DND-41 (cell line): ENCODE measurements around the gene C3orf18.

Experiments used
- ATAC-seq: fragments of 200-7000 bp; cut with Tn5 transposase; 3 replicates; pipeline ENCODE4 v1.9.1; 2021; ENCODE audit warnings: low read depth; ENCODE audit not compliant: insufficient read depth
- DNase-seq: peaks from one replicate; pipeline ENCODE4 v3.0.0-alpha.2; 2020
- H2AFZ ChIP-seq: 2 replicates; pipeline ENCODE4 v1.6.0; 2012; ENCODE audit warnings: low read depth, low read length
- H3K27ac ChIP-seq: 2 replicates; pipeline ENCODE4 v1.5.1; 2012; ENCODE audit warnings: low read length, inconsistent platforms
- H3K27me3 ChIP-seq: fragments of 200-600 bp; sonication (generic); 2 replicates; pipeline ENCODE4 v1.6.0; 2012; ENCODE audit warnings: low read length, mild to moderate bottlenecking, inconsistent platforms; ENCODE audit not compliant: insufficient read depth, poor library complexity
- H3K36me3 ChIP-seq: 2 replicates; pipeline ENCODE4 v1.5.1; 2012; ENCODE audit warnings: low read length, inconsistent platforms; ENCODE audit not compliant: insufficient read depth
- H3K4me1 ChIP-seq: 2 replicates; pipeline ENCODE4 v1.5.1; 2012; ENCODE audit warnings: mild to moderate bottlenecking, low read length; ENCODE audit not compliant: insufficient read depth
- H3K4me2 ChIP-seq: 2 replicates; pipeline ENCODE4 v1.6.0; 2012; ENCODE audit warnings: mild to moderate bottlenecking, moderate library complexity, low read length, inconsistent platforms; ENCODE audit not compliant: insufficient read depth
- H3K4me3 ChIP-seq, 2 experiments: fragments of 200-600 bp in 1 of 2; shearing (Covaris generic) in 1 of 2; 2 replicates each; pipeline ENCODE4 v1.5.1; 2012 to 2016; ENCODE audit warnings: inconsistent platforms in 2 of 2, low read length in 2 of 2, mild to moderate bottlenecking in 2 of 2, low read depth in 1 of 2, moderate library complexity in 1 of 2
- H3K79me2 ChIP-seq: 2 replicates; pipeline ENCODE4 v1.6.0; 2012; ENCODE audit warnings: low read length, inconsistent platforms; ENCODE audit not compliant: insufficient read depth
- H3K9ac ChIP-seq: 2 replicates; pipeline ENCODE4 v1.6.0; 2012; ENCODE audit warnings: low read depth, mild to moderate bottlenecking, inconsistent platforms, low read length, moderate library complexity
- H3K9me3 ChIP-seq: 2 replicates; pipeline ENCODE4 v1.5.1; 2012; ENCODE audit warnings: low read length, moderate library complexity, mild to moderate bottlenecking, inconsistent platforms; ENCODE audit not compliant: insufficient read depth, severe bottlenecking
- H4K20me1 ChIP-seq: 2 replicates; pipeline ENCODE4 v1.6.0; 2012; ENCODE audit warnings: low read length; ENCODE audit not compliant: insufficient read depth
- EZH2 ChIP-seq: IDR thresholded peaks from 3 replicates; pipeline ENCODE4 v1.6.1; 2012; ENCODE audit warnings: borderline replicate concordance, low read depth, mild to moderate bottlenecking, moderate library complexity, low read length, inconsistent platforms; ENCODE audit not compliant: severe bottlenecking
- TF ChIP-seq, protein P1 (sequence below): IDR thresholded peaks from 2 replicates; pipeline ENCODE4 v1.5.1; 2012; ENCODE audit warnings: borderline replicate concordance, low read length, moderate library complexity, mild to moderate bottlenecking; ENCODE audit not compliant: poor library complexity, severe bottlenecking; ENCODE audit errors: extremely low read depth

Gene C3orf18

DNA sequence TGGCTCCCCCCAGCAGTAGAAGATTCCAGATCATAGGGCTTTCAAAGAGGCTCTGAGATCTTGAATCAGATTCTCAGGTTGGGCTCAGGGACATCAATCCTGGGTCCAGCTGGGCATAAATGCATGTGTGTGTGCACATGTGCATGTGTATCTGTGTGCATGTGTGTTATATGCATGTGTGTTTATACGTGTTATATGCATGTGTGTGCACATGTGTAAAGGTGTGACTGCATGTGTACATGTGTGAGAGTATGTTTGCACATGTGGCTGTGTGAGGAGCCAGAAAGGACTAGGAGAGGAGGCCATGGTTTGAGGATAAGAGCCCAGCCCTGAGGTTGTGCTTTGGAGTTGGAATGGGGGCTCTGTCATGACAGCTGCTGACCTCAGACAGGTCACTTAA, 47.6 kb upstream of the C3orf18 start:
- ATAC-seq (no peak), DNase-seq (no peak)
- H3K4me2 ChIP-seq, result peak overlapping the region; percentile 75
- peaks cover 35% of the 10 kb centered on the region for H4K20me1 ChIP-seq
- no peaks in the 10 kb centered on the region for H3K27me3 ChIP-seq
- H3K9me3 ChIP-seq, result no peaks in the 10 kb centered on the region
- no peak for TF ChIP-seq EZH2
- TF ChIP-seq, protein P1, sequence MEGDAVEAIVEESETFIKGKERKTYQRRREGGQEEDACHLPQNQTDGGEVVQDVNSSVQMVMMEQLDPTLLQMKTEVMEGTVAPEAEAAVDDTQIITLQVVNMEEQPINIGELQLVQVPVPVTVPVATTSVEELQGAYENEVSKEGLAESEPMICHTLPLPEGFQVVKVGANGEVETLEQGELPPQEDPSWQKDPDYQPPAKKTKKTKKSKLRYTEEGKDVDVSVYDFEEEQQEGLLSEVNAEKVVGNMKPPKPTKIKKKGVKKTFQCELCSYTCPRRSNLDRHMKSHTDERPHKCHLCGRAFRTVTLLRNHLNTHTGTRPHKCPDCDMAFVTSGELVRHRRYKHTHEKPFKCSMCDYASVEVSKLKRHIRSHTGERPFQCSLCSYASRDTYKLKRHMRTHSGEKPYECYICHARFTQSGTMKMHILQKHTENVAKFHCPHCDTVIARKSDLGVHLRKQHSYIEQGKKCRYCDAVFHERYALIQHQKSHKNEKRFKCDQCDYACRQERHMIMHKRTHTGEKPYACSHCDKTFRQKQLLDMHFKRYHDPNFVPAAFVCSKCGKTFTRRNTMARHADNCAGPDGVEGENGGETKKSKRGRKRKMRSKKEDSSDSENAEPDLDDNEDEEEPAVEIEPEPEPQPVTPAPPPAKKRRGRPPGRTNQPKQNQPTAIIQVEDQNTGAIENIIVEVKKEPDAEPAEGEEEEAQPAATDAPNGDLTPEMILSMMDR, result no peak
- H3K4me3 ChIP-seq, result peak overlapping the region in 1 of 2 experiments; percentile 59; a peak in 2 of 4 replicates
- peaks cover 65% of the 10 kb centered on the region for H3K36me3 ChIP-seq
- H3K4me1 ChIP-seq, result peaks cover 66% of the 10 kb centered on the region
- peak overlapping the region; percentile 56 for H3K9ac ChIP-seq
- H3K79me2 ChIP-seq, result peaks cover 89% of the 10 kb centered on the region
- H3K27ac ChIP-seq, result peak overlapping the region; percentile 74
- H2AFZ ChIP-seq, result no peak overlapping the region

DNA sequence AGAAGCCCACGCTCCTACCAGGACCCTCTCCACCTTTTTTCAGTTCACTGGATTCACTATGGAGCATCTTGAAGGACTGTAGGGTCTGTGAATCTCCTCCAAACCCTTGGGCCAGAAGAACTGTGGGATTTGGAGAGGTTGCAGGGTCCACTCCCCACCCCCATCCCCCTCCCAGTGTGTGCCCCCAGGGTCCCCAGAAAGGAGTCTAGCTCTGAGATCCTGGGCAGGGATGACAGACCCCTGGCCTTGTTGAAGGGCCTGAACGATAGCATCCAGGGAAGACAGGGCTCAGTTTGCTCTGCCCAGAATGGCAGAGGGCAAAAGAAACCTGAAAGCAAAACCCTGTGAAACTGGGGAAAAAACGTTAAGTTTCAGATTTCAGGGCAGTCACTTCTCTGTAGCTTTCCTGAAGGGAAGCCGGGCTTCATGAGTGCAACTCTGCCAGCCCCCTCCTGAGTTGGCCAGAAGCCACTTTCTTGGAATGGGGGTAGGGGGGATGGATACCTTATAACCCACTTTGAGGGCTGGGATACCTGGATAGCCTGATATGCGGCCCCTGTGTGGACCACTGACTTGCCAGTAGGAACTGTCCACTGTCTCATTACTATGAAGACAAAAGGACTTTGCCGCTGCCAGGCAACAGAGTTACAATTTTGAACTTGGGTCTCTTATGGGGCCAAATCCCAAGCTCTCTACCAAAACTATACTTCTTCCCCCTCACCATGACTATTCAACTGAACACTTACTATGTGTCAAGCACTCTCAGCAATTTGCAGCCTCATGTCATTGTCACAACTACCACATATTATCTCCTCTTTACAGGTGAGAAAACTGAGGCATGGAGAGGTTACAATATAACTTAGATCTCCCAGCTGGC, 45.7 kb upstream of the C3orf18 start:
- peak overlapping the region; percentile 99 for H3K27ac ChIP-seq
- DNase-seq, result peak; percentile 45
- H3K79me2 ChIP-seq, result peaks cover 90% of the 10 kb centered on the region
- peaks cover 70% of the 10 kb centered on the region for H3K36me3 ChIP-seq
- H3K9me3 ChIP-seq, result no peaks in the 10 kb centered on the region
- H2AFZ ChIP-seq, result no peak overlapping the region
- TF ChIP-seq EZH2, result no peak
- TF ChIP-seq, protein P1, result peak; percentile 3
- peak overlapping the region; percentile 75 for H3K4me2 ChIP-seq
- ATAC-seq, result no peak
- H3K9ac ChIP-seq, result peak overlapping the region; percentile 96
- peaks cover 50% of the 10 kb centered on the region for H3K4me1 ChIP-seq
- H4K20me1 ChIP-seq, result peaks cover 55% of the 10 kb centered on the region
- H3K4me3 ChIP-seq, result peak overlapping the region; percentile 62 to 79
- H3K27me3 ChIP-seq, result no peaks in the 10 kb centered on the region

DNA sequence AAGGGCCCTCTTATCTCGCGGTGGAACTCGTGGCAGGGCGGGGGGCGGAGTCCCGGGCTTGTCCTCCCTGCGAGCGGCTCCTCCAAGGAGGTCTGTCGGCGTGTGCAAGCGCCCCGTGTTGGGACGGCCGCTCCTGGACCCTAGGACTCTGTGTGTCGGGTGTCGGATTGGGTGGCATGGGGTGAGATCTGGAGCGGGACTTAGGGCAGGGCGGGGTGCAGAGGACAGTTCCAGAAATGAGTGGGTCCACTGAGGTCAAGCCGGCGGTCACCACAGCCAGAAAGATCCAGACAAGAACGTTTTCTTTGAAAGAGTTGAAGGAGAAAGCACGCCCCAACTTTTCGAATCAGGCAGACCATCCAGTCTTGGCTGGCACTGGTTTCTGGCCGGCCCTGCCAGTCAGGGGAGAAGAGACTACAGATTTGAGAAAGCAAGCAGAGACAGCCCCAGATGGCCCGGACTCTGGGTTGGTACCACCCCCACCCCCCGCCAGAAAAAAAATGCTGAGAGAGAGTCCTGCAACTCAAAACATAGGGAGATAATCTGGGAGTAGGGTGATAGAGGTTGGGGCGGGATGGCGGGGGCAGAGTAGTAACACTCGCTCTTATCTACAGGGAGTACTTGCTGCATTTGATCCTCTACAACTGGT, 44.8 kb upstream of the C3orf18 start:
- peaks cover 90% of the 10 kb centered on the region for H3K79me2 ChIP-seq
- ATAC-seq (no peak), DNase-seq (peak; percentile 58)
- peaks cover 56% of the 10 kb centered on the region for H4K20me1 ChIP-seq
- TF ChIP-seq EZH2, result no peak
- TF ChIP-seq, protein P1, result no peak
- peak overlapping the region; percentile 99 for H3K27ac ChIP-seq
- no peaks in the 10 kb centered on the region for H3K9me3 ChIP-seq
- H3K27me3 ChIP-seq, result no peaks in the 10 kb centered on the region
- peak overlapping the region; percentile 62 to 79 for H3K4me3 ChIP-seq
- H3K4me2 ChIP-seq, result peak overlapping the region; percentile 75
- H3K9ac ChIP-seq, result peak overlapping the region; percentile 96
- H2AFZ ChIP-seq, result no peak overlapping the region
- H3K4me1 ChIP-seq, result peaks cover 53% of the 10 kb centered on the region
- H3K36me3 ChIP-seq, result peaks cover 70% of the 10 kb centered on the region
